GM18505 (cell line): ENCODE data around the gene MEF2A.

Source experiments
- ATAC-seq: cut with Tn5 transposase; IDR thresholded peaks from one replicate; pipeline ENCODE4 v1.9.1; 2021; ENCODE audit not compliant: unreplicated experiment
- POLR2A ChIP-seq: IDR thresholded peaks from 4 replicates; pipeline ENCODE4 v1.6.1; 2011; ENCODE audit warnings: borderline replicate concordance; ENCODE audit not compliant: insufficient read depth, insufficient read length; ENCODE audit errors: extremely low read depth

Gene MEF2A

DNA sequence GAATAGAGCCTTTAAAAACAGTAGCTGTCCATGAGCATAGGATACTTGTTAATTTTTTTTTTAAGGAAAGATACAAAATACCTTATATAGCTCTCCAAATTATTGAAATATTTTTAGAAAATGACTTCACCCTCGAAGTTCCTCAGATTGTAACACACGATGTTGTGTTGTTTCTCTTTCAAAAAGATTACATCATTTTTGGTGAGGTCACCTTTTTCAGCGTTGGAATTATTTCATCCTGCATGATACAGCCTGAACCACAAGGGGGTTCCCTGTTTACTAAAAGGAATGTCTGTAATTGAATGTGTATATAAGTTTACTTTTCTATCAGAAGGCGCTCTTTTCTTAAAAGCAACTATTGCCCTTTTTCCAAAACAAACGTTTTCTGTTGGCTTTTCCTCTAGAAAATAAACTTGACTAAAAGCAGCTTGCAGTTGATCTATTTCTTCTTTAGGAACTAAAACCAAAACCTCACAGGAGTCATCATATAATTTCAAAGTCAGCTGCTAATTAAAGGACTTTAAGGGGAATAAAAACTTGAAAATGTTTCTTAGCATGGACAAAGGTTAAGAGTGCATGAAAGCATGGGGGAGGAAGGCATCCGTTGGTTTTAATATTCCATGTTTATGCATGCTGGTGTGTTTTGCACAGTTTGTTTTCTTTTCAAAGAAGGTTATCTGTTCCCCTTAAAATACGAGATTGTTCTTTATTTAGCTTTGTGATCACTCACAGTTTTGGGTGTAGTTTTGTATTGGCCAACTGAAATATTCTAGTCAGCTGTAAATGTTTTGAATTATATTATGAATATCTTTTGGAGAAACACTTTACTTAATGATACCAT is 138.0 kb downstream of the MEF2A start:
- peak; percentile 67 for ATAC-seq
- TF ChIP-seq POLR2A = no peak

DNA sequence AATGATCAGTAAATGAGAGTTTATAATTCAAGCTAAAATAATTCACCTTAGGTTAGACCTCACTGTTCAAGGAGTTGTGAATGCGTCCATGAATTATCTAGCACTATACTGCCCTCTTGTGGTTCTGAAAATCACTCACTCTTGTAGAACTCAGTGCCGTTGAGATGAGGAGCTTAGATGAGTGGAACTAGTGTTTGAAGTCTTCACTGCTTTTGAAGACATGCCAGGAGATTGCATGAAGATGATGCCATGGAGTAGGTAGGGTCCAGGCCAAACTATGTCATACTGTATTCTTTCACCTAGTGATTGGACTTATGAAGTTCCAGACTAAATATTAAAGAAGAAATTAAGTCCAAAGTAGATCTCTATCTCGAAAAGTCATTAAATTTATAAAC is 138.7 kb downstream of the MEF2A start:
- no peak for TF ChIP-seq POLR2A
- ATAC-seq = peak; percentile 57

DNA sequence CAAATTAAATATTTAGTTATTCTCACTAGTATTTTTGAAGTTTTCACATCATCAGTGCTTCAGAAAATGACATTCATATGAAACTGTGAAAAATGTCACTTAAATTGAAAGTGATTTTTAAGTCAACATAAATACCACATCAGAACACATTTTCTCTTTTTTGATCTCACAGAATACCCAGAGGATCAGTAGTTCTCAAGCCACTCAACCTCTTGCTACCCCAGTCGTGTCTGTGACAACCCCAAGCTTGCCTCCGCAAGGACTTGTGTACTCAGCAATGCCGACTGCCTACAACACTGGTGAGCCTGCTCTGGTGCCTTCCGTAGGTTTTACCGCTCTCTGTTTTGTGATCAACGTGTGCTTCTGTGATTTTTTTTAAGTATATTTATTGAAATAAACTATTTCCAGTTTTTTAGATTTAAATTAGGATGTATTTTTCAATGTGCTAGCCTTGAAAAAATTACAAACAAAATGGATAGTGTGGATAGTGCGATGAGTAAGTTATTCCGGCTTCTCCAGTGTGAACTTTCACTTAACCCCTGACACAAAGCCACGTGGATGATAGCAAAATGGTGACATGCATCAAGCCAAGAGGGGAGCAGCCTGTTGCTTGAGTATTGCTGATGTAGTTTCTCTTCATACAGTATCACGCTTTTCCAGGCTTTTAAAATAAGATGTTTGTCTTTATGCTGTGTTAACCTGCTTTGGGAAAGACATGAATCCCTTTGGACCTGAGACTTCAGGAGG is 140.9 kb downstream of the MEF2A start:
- no peak for TF ChIP-seq POLR2A
- no peak for ATAC-seq

DNA sequence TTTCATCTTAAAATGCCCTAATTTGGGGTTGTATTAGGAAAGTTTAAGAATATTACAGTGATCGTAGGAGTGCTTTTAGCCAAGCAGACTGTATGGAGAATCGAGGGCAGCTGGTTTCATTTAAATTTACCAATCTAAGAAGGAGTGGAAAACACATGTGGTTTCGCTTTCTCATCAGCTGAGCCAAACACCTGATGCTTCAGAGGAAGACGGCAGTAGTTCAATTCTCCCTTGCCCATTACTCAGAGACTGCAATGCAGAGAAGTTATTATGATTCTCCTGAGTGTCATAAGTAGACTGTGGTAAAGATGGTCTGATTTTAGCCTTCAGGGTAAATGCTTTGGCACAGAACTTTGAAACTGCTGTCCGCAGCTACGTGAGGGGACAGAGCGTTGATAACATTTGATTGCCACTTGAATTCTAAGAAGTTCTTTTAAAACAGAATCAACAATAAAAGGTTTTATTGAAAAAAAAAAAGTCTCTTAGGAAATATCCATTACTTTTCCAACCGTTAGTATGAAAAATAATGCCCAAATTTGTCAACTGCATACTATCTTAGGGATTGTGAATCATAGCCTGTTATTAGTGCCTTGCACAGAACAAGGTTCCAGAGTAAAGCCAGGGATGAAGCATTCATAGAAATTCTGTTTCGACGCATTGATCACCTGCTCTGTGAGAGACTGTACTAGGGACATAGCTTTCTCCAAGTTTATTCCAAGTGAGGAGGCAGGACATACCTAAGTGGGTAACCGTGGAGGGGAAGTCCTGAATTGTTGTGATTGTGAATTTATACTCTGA is 141.9 kb downstream of the MEF2A start:
- TF ChIP-seq POLR2A = no peak
- ATAC-seq = no peak

DNA sequence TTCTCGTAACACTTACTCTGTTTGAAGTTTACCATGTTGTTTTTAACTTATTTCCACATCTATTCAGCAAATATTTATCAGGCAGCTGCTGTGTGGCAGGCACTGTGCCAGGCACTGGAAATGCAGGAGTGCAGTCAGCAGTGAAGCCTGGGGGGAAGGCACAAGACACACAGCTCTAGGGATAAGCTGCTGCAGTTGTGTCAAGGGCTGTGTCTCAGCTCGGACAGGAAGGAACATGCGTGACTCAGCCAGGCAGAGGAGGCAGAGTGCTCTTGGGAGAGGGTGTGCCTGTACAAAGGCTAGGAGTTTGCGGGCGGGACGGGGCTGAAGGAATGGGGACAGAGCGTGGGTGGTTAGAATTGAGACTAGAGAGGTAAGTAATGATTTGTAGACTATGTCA is 142.8 kb downstream of the MEF2A start:
- ATAC-seq = no peak
- no peak for TF ChIP-seq POLR2A

DNA sequence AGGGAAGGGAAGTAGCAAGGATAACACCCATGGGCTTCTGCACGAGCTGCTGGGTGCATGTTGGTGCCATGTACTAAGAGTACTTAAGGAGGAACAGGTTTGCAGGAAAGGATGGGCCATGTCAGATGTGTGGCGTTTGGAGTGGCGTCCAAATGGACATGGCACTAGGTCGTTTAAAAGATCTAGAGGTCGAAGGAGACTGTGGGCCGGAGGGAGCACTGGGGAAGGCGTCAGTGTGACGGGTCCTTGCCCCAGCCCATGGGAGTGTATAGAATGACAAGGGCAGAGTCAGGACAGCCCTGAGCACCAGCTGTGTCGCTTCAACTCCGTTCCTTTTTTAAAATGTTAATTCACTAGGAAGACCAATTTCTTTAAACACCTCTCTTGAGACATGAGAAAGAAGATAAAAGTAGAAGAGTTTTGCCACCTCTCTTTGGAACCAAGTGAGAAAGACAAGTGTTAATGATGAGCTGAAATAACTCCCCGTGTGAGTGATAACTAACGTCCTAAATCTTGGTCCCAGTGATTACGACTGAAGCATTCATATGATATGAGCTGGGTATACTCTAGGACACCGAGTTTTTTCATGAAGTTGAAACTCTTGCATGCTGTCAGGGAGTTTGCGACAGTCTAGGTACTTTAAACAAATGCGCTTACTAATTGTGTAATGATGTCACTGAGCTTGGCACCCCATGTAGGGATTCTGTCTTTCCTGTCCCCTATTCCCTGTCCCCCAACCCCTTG is 143.6 kb downstream of the MEF2A start:
- no peak for TF ChIP-seq POLR2A
- ATAC-seq = no peak

DNA sequence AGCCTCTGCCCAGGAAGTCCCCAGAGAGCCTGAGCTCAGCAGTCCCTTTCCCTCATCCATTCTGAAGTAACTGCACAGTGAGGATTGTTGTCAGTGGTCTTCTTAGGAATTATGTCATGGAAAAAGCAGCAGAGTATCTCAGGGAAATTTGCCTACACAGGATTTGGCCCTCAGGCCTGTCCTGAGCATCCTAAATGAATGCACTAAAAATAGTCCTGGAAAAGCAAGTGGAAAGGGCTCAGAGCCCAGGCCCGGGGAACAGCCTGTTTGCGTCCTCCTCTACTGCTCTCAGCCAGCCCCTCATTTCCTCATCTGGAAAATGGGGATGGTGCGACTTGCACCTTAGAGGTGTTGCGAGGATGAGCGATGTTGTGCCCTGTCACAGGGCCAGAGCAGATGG is 145.8 kb downstream of the MEF2A start:
- no peak for TF ChIP-seq POLR2A
- no peak for ATAC-seq

DNA sequence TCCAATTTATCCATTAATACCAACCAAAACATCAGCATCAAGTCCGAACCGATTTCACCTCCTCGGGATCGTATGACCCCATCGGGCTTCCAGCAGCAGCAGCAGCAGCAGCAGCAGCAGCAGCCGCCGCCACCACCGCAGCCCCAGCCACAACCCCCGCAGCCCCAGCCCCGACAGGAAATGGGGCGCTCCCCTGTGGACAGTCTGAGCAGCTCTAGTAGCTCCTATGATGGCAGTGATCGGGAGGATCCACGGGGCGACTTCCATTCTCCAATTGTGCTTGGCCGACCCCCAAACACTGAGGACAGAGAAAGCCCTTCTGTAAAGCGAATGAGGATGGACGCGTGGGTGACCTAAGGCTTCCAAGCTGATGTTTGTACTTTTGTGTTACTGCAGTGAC is 146.6 kb downstream of the MEF2A start:
- no peak for TF ChIP-seq POLR2A
- ATAC-seq = no peak

DNA sequence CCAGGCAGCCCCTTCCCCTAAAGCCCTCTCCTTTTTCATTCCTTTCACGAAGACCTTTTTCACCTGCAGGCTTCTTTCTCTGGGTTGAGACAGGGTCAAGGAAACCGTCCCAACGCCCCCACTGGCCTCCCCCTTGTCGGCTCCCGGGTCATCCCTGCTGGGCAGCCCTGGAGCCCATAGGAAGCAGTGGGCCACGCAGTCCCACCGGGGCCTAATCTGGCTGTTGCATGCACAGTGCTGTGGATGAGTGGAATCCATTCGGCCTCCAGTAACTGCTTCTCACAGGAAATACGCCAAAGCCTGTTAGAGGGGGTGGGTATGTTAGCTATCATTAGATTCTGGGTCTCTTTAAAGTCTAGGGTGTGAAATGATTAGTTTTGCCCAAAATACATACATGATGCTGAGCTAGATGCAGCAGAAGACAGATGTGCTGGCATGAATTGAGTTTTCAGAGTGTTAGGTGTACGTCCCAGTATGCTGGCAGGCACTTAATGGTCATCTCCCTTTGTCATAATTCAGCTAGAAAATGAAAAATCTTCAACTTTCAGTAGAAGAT is 150.8 kb downstream of the MEF2A start:
- TF ChIP-seq POLR2A = no peak
- ATAC-seq = no peak

DNA sequence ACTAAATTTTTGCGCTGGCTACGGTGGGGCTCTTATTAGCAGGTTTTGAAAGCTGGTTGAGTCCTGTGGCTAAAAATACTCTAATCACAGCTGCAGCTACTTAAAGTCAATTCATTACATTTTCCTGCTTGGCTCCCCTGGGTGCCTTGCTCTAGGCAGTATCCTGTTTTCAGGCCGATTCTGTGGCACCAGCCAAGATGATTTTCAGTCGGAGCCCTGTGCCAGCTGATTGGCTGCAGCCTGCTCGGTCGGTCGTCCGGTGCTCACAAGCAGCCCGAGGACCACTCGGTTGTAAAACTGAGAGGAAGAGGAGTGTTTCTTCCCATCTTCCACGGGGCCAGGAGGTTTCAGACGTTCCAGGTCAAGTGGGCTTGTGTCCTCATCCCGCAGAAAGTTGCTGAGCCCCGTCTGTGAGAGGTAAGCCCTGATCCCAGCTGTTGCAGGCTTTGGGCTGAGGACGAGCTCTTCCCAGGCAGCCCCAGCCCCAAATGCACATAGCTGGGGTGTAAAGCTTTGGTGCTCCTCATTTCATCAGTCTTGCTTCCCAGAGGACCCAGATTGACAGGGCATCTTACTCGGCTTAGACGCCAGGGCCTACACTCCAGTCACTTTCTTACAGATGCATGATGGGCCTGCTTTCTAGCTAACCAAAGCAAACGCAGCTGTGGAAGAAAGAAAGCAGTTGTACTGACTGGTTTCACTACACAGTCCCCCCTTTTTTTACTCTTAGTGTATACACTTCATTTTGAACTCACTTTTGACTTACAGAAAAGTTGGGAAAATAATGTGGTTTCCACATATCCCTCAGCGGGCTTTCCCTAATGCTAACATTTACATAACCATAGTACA is 151.6 kb downstream of the MEF2A start:
- no peak for TF ChIP-seq POLR2A
- ATAC-seq = no peak

DNA sequence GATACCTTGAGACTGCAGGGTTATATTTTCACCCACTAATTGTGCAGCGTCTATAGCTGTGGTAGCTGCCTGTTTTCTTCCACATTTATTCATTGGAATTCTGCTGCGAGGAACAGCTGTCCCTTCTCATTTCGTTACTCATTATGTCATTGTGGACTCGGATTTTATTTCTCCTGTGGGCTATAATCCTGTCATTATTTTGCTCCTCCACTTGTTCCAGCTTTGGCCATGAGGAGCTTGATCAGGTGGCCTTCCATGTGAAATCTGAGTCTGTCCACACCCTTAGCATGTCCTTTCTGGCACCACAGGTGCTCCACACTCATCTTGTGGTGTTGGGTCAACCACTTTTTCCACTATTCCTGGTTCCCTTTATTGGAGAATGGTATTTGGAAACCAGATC is 152.6 kb downstream of the MEF2A start:
- no peak for TF ChIP-seq POLR2A
- no peak for ATAC-seq

DNA sequence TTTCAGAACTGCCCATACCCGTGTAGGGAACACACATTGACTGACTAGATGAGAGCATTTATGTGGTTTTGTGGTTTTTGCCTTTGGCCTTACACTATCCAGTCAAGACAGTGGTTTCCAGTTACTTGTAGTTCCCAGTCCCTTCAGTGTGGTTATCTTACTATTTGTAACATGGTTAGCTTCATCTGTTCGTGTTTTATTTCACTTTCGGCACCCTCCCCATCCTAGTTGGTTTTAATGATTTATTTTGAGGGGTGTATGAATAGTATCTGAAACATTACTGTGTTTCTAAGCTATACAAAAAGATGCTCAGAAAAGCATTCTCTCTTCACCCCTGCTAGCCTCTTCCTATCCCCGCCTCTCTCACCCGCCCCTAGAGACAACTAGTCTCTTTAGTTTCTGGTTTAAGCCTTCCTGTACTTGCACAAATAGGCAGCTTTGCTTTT is 153.3 kb downstream of the MEF2A start:
- no peak for TF ChIP-seq POLR2A

More for the DNA sequence above, 153.3 kb downstream of the MEF2A start:
- ATAC-seq = peak; percentile 80
